GM23248 (cell line): ENCODE data around the gene EDN3.

ENCODE experiments used
- EZH2 ChIP-seq: fragments of 200-600 bp; sonication (generic); IDR thresholded peaks from 2 replicates; pipeline ENCODE4 v1.6.1; 2018; ENCODE audit warnings: antibody characterized with exemption, mild to moderate bottlenecking; ENCODE audit not compliant: insufficient read depth, poor library complexity, severe bottlenecking
- EZH2phosphoT487 ChIP-seq: fragments of 200-600 bp; sonication (generic); IDR thresholded peaks from 2 replicates; pipeline ENCODE4 v1.6.1; 2018; ENCODE audit warnings: antibody characterized with exemption, moderate library complexity, mild to moderate bottlenecking, low read depth; ENCODE audit not compliant: insufficient read depth

GRCh38 chr20:59273739-59274357, 26.6 kb upstream of the EDN3 start:
- TF ChIP-seq EZH2 (no peak), EZH2phosphoT487 (no peak)
